Globus pallidus (tissue), 1 donor: ENCODE results near the gene CMTM8.

ENCODE experiments used
- DNase-seq: peaks from one replicate; pipeline ENCODE4 v3.0.0-alpha.2; 2015; ENCODE audit warnings: low spot score

The CMTM8 gene

GRCh38 chr3:32229565-32229964, 8.9 kb upstream of the CMTM8 start:
- no peak for DNase-seq

GRCh38 chr3:32236377-32236776, 2.1 kb upstream of the CMTM8 start:
- no peak for DNase-seq

GRCh38 chr3:32237670-32238452, 619 bp upstream of the CMTM8 start:
- no peak for DNase-seq

- no peak for DNase-seq
These were observed 1.1 kb downstream of the CMTM8 start for GRCh38 chr3:32239307-32240158.

- no peak for DNase-seq
These were observed 1.7 kb downstream of the CMTM8 start for GRCh38 chr3:32240159-32240545.

- no peak for DNase-seq
These were observed 2.6 kb downstream of the CMTM8 start for GRCh38 chr3:32241100-32241499.

GRCh38 chr3:32243519-32243918, 5.0 kb downstream of the CMTM8 start:
- DNase-seq: no peak

- no peak for DNase-seq
These were observed 6.7 kb downstream of the CMTM8 start for GRCh38 chr3:32245200-32245599.

GRCh38 chr3:32246079-32246675, 7.7 kb downstream of the CMTM8 start:
- no peak for DNase-seq

GRCh38 chr3:32249184-32249782, 10.8 kb downstream of the CMTM8 start:
- no peak for DNase-seq

- DNase-seq: no peak
These were observed 15.8 kb downstream of the CMTM8 start for GRCh38 chr3:32254268-32254667.

GRCh38 chr3:32255345-32255744, 16.9 kb downstream of the CMTM8 start:
- DNase-seq: no peak

- DNase-seq: no peak
These were observed 17.7 kb downstream of the CMTM8 start for GRCh38 chr3:32256206-32256605.

GRCh38 chr3:32257042-32257441, 18.6 kb downstream of the CMTM8 start:
- DNase-seq: no peak

GRCh38 chr3:32257641-32258438, 19.4 kb downstream of the CMTM8 start:
- no peak for DNase-seq

GRCh38 chr3:32258869-32259268, 20.4 kb downstream of the CMTM8 start:
- DNase-seq: no peak

- DNase-seq: no peak
These were observed 23.1 kb downstream of the CMTM8 start for GRCh38 chr3:32261545-32261944.

- no peak for DNase-seq
These were observed 23.7 kb downstream of the CMTM8 start for GRCh38 chr3:32262201-32262600.

GRCh38 chr3:32274306-32274705, 35.8 kb downstream of the CMTM8 start:
- DNase-seq: no peak

- no peak for DNase-seq
These were observed 37.0 kb downstream of the CMTM8 start for GRCh38 chr3:32275506-32275905.

- DNase-seq: no peak
These were observed 37.9 kb downstream of the CMTM8 start for GRCh38 chr3:32276279-32276841.
